HepG2 (cell line): ENCODE measurements around the gene PDZK1. TPM values are rescaled to one million over a fixed set of nuclear protein-coding genes. Genes with fewer than 3 reads are reported as not detected.

ENCODE experiments used
- IKZF4 ChIP-seq: sonication (generic); formaldehyde crosslinking; IDR thresholded peaks from 2 replicates; pipeline ENCODE4 v1.5.1; 2020; ENCODE audit warnings: borderline replicate concordance, mild to moderate bottlenecking, low read depth, missing genetic modification reagents; ENCODE audit errors: not compliant biosample characterization
- KAT8 ChIP-seq: IDR thresholded peaks from 2 replicates; pipeline ENCODE4 v1.6.1; 2016; ENCODE audit warnings: missing genetic modification reagents, missing compliant biosample characterization
- MIER3 ChIP-seq: IDR thresholded peaks from 2 replicates; pipeline ENCODE4 v1.6.1; 2016; ENCODE audit warnings: missing compliant biosample characterization, borderline replicate concordance
- NFRKB ChIP-seq: fragments of 450-650 bp; IDR thresholded peaks from 2 replicates; pipeline ENCODE4 v1.6.1; 2017
- PRMT3 ChIP-seq: sonication (generic); formaldehyde crosslinking; IDR thresholded peaks from 2 replicates; pipeline ENCODE4 v1.8.1; 2022; ENCODE audit warnings: low read depth, mild to moderate bottlenecking, moderate library complexity, missing genetic modification reagents, borderline replicate concordance
- RARA ChIP-seq: IDR thresholded peaks from 2 replicates; pipeline ENCODE4 v1.6.1; 2016; ENCODE audit warnings: missing genetic modification reagents, missing compliant biosample characterization
- RFX1 ChIP-seq: fragments of 450-650 bp; IDR thresholded peaks from 2 replicates; pipeline ENCODE4 v1.6.1; 2017
- SCMH1 ChIP-seq: sonication (generic); formaldehyde crosslinking; IDR thresholded peaks from 2 replicates; pipeline ENCODE4 v1.9.0; 2021; ENCODE audit warnings: missing genetic modification reagents, mild to moderate bottlenecking, borderline replicate concordance
- SIX1 ChIP-seq: sonication (generic); formaldehyde crosslinking; IDR thresholded peaks from 2 replicates; pipeline ENCODE4 v1.4.0; 2020; ENCODE audit warnings: missing genetic modification reagents, borderline replicate concordance
- SNAPC5 ChIP-seq: sonication (generic); formaldehyde crosslinking; IDR thresholded peaks from 2 replicates; pipeline ENCODE4 v1.8.1; 2023; ENCODE audit warnings: mild to moderate bottlenecking, missing genetic modification reagents, borderline replicate concordance
- SP2 ChIP-seq: sonication (generic); formaldehyde crosslinking; IDR thresholded peaks from 2 replicates; pipeline ENCODE4 v1.5.1; 2020; ENCODE audit warnings: mild to moderate bottlenecking, missing genetic modification reagents
- SRSF1 ChIP-seq: fragments of 200-400 bp; formaldehyde crosslinking; optimal IDR thresholded peaks from 2 replicates; pipeline ENCODE3; 2017; ENCODE audit warnings: mild to moderate bottlenecking, low read depth, low read length, moderate library complexity
- YY1 ChIP-seq: IDR thresholded peaks from 2 replicates; pipeline ENCODE4 v1.6.1; 2011; ENCODE audit warnings: low read length, low read depth, moderate library complexity, mild to moderate bottlenecking; ENCODE audit not compliant: insufficient read depth, insufficient replicate concordance
- ZBTB44 ChIP-seq: sonication (generic); formaldehyde crosslinking; IDR thresholded peaks from 2 replicates; pipeline ENCODE4 v1.4.0; 2020; ENCODE audit warnings: missing genetic modification reagents
- ZFP82 ChIP-seq: sonication (generic); formaldehyde crosslinking; IDR thresholded peaks from 2 replicates; pipeline ENCODE4 v1.5.1; 2020; ENCODE audit warnings: mild to moderate bottlenecking, missing genetic modification reagents, borderline replicate concordance
- ZHX1 ChIP-seq: sonication (generic); formaldehyde crosslinking; IDR thresholded peaks from 2 replicates; pipeline ENCODE4 v1.8.1; 2022; ENCODE audit warnings: low read depth, mild to moderate bottlenecking, missing genetic modification reagents
- ZNF224 ChIP-seq: sonication (generic); formaldehyde crosslinking; IDR thresholded peaks from 2 replicates; pipeline ENCODE4 v1.5.0; 2020; ENCODE audit warnings: mild to moderate bottlenecking, missing genetic modification reagents
- ZNF646 ChIP-seq: sonication (generic); formaldehyde crosslinking; IDR thresholded peaks from 2 replicates; pipeline ENCODE4 v1.9.0; 2021; ENCODE audit warnings: mild to moderate bottlenecking, missing genetic modification reagents
- ZNF660 ChIP-seq: sonication (generic); formaldehyde crosslinking; IDR thresholded peaks from 2 replicates; pipeline ENCODE4 v1.5.1; 2020; ENCODE audit warnings: mild to moderate bottlenecking, low read depth, missing genetic modification reagents, borderline replicate concordance
- polyA plus RNA-seq, 8 experiments: library from polyadenylated mRNA; depleted of rRNA in 3 of 8; stranded (reverse) in 7 of 8; unstranded in 1 of 8; fragments of >200 nt; fragmentation: Illumina TruSeq in 4 of 8; extraction: Trizol in 4 of 8; gene quantifications; 2 replicates each; pipeline versions ENCODE4 v1.2.1 to v1.2.3, GENCODE V29; 2011 to 2016; ENCODE audit warnings: low read depth in 4 of 8, missing spikeins in 1 of 8, mixed read lengths in 1 of 8; ENCODE audit not compliant: insufficient read depth in 1 of 8
- total RNA-seq, 5 experiments: library from RNA; depleted of rRNA; stranded (reverse); fragments of >200 nt; fragmentation: Illumina TruSeq; extraction: Trizol; gene quantifications; 2 replicates each; pipeline ENCODE4 v1.2.3, GENCODE V29; 2016; ENCODE audit warnings: low read depth in 1 of 5

Gene PDZK1
- total and polyA plus RNA-seq, 2 of the 13 experiments (the other 11 are each of a cell fraction or from before 2014, with no cell fraction given) = 16.2 to 46.4 TPM

- TF ChIP-seq YY1 = no peak
- TF ChIP-seq IKZF4 (CRISPR knock-in tag) = peak; percentile 76
- TF ChIP-seq RFX1 = no peak
- no peak for TF ChIP-seq ZBTB44 (CRISPR knock-in tag)
- TF ChIP-seq RARA (CRISPR knock-in tag) = peak; percentile 49
- no peak for TF ChIP-seq SNAPC5 (CRISPR knock-in tag)
- no peak for TF ChIP-seq SCMH1 (CRISPR knock-in tag)
- no peak; the same call in 1 of the 2 replicates for TF ChIP-seq ZFP82 (CRISPR knock-in tag)
- TF ChIP-seq SRSF1 = no peak
- no peak for TF ChIP-seq MIER3 (CRISPR knock-in tag)
- TF ChIP-seq ZNF224 (CRISPR knock-in tag) = 0 out of 2 replicates have a peak, but pooled peaks have one; percentile 3
- no peak; the same call in 1 of the 2 replicates for TF ChIP-seq SIX1 (CRISPR knock-in tag)
- TF ChIP-seq ZNF660 (CRISPR knock-in tag) = no peak
- TF ChIP-seq PRMT3 (CRISPR knock-in tag) = no peak
- no peak for TF ChIP-seq ZNF646
- TF ChIP-seq KAT8 (CRISPR knock-in tag) = peak; percentile 61; the same call in 1 of the 2 replicates
- TF ChIP-seq ZHX1 = no peak; the same call in 1 of the 2 replicates
- no peak for TF ChIP-seq SP2 (CRISPR knock-in tag)
- TF ChIP-seq NFRKB = no peak
Observed at GRCh38 chr1:145714524-145715111, 7.5 kb upstream of the PDZK1 start (continued).
